CD14-positive monocyte (primary cell): ENCODE measurements around the gene MDFIC. TPM values are rescaled to one million over a fixed set of nuclear protein-coding genes. Genes with fewer than 3 reads are reported as not detected.

Source experiments
- DNase-seq, 3 donors: peaks; one replicate each; pipeline ENCODE4 v3.0.0-alpha.2; 2011 to 2022
- H2AFZ ChIP-seq: 2 replicates; pipeline ENCODE4 v1.6.0; 2012; ENCODE audit warnings: mild to moderate bottlenecking, low read depth, low read length, inconsistent platforms; ENCODE audit not compliant: insufficient read depth, poor library complexity, severe bottlenecking
- H3K27ac ChIP-seq, 2 donors: 1 replicate in 1 of 2; 2 replicates in 1 of 2; pipeline ENCODE4 v1.5.1; 2012 to 2013; ENCODE audit warnings: low read length in 2 of 2, control low read depth in 1 of 2, inconsistent platforms in 1 of 2, low read depth in 1 of 2, mild to moderate bottlenecking in 1 of 2
- H3K27me3 ChIP-seq, 2 donors: one replicate each; pipeline versions ENCODE4 v1.6.0 to v1.6.1; 2011 to 2013; ENCODE audit warnings: low read length in 2 of 2; ENCODE audit not compliant: control insufficient read depth in 2 of 2, insufficient read depth in 2 of 2
- H3K36me3 ChIP-seq, 2 donors: replicated peaks in 1 of 2; 1 replicate in 1 of 2; 2 replicates in 1 of 2; pipeline versions ENCODE4 v1.5.1 to v1.6.1; 2012 to 2013; ENCODE audit warnings: low read length in 2 of 2, control low read depth in 1 of 2, inconsistent platforms in 1 of 2, mild to moderate bottlenecking in 1 of 2; ENCODE audit not compliant: insufficient read depth in 2 of 2, control insufficient read depth in 1 of 2
- H3K4me1 ChIP-seq, 2 donors: 1 replicate in 1 of 2; 2 replicates in 1 of 2; pipeline versions ENCODE4 v1.5.1 to v1.6.1; 2012 to 2013; ENCODE audit warnings: low read length in 2 of 2, control low read depth in 1 of 2, inconsistent platforms in 1 of 2, mild to moderate bottlenecking in 1 of 2, moderate library complexity in 1 of 2; ENCODE audit not compliant: insufficient read depth in 2 of 2, control insufficient read depth in 1 of 2
- H3K4me2 ChIP-seq: replicated peaks from 2 replicates; pipeline ENCODE3; 2012; ENCODE audit warnings: low read length, moderate library complexity, mild to moderate bottlenecking; ENCODE audit not compliant: poor library complexity, severe bottlenecking; ENCODE audit errors: extremely low read depth
- H3K4me3 ChIP-seq, 3 experiments: fragments of 200-600 bp in 1 of 3; sonication (generic) in 1 of 3; replicated peaks in 1 of 3; 1 replicate in 2 of 3; 2 replicates in 1 of 3; pipeline ENCODE4 v1.5.1; 2011 to 2013; ENCODE audit warnings: low read length in 3 of 3, mild to moderate bottlenecking in 3 of 3, control low read depth in 2 of 3, low read depth in 2 of 3, inconsistent platforms in 1 of 3, moderate library complexity in 1 of 3
- H3K79me2 ChIP-seq: 2 replicates; pipeline ENCODE4 v1.6.0; 2012; ENCODE audit warnings: mild to moderate bottlenecking, control low read depth, inconsistent platforms, low read length, moderate library complexity; ENCODE audit not compliant: insufficient read depth
- H3K9ac ChIP-seq: 2 replicates; pipeline ENCODE4 v1.6.0; 2017; ENCODE audit warnings: low read length, mild to moderate bottlenecking; ENCODE audit not compliant: insufficient read depth, poor library complexity, severe bottlenecking
- H3K9me3 ChIP-seq, 2 donors: replicated peaks in 1 of 2; 1 replicate in 1 of 2; 2 replicates in 1 of 2; pipeline versions ENCODE4 v1.5.1 to v1.6.1; 2012 to 2013; ENCODE audit warnings: low read length in 2 of 2, control low read depth in 1 of 2; ENCODE audit not compliant: control insufficient read depth in 1 of 2, insufficient read depth in 1 of 2
- H4K20me1 ChIP-seq: 2 replicates; pipeline ENCODE4 v1.6.0; 2012; ENCODE audit warnings: mild to moderate bottlenecking, low read length, control low read depth, moderate library complexity; ENCODE audit not compliant: insufficient read depth
- H3K27ac Mint-ChIP-seq, 7 donors: one replicate each; pipeline ENCODE4 v1.8.0; 2020; ENCODE audit warnings: mild to moderate bottlenecking in 7 of 7, mixed read lengths in 7 of 7, moderate library complexity in 6 of 7, inconsistent platforms in 2 of 7
- H3K27me3 Mint-ChIP-seq, 3 donors: one replicate each; pipeline ENCODE4 v1.8.0; 2021 to 2022; ENCODE audit warnings: low read depth in 3 of 3, mild to moderate bottlenecking in 3 of 3, mixed read lengths in 3 of 3, moderate library complexity in 3 of 3, inconsistent platforms in 1 of 3
- H3K36me3 Mint-ChIP-seq, 2 donors: one replicate each; pipeline ENCODE4 v1.8.0; 2020; ENCODE audit warnings: mixed read lengths in 2 of 2, inconsistent platforms in 1 of 2, mild to moderate bottlenecking in 1 of 2
- H3K4me1 Mint-ChIP-seq: one replicate; pipeline ENCODE4 v1.8.0; 2020; ENCODE audit warnings: mild to moderate bottlenecking, mixed read lengths
- H3K4me3 Mint-ChIP-seq, 2 donors: one replicate each; pipeline ENCODE4 v1.8.0; 2020; ENCODE audit warnings: mild to moderate bottlenecking in 2 of 2, mixed read lengths in 2 of 2, moderate library complexity in 1 of 2
- H3K9me3 Mint-ChIP-seq, 7 donors: one replicate each; pipeline ENCODE4 v1.8.0; 2020 to 2022; ENCODE audit warnings: mixed read lengths in 7 of 7, mild to moderate bottlenecking in 6 of 7, moderate library complexity in 6 of 7, inconsistent platforms in 2 of 7
- CTCF ChIP-seq: fragments of 200-600 bp; IDR thresholded peaks from one replicate; pipeline ENCODE4 v1.8.0; 2022; ENCODE audit warnings: antibody characterized with exemption, mild to moderate bottlenecking
- WGBS: methylation state at CpG from one replicate; pipeline ENCODE4 v1.1.5; 2013; ENCODE audit warnings: missing lambda C conversion rate; ENCODE audit not compliant: insufficient coverage; 5-methylcytosine and 5-hydroxymethylcytosine counted together
- intact Hi-C, 2 donors: fragments of 100-400 bp; cut with micrococcal nuclease; formaldehyde crosslinking; loops; one replicate each; pipeline versions ENCODE4 v1.15.0 to v1.15.1; 2023
- polyA plus RNA-seq, 3 donors: library from polyadenylated mRNA; depleted of rRNA in 1 of 3; unstranded in 2 of 3; stranded (reverse) in 1 of 3; fragments of 300-500 nt in 2 of 3; fragments of >200 nt in 1 of 3; fragmentation: Illumina TruSeq in 2 of 3; gene quantifications; 1 replicate in 2 of 3; 2 replicates in 1 of 3; pipeline ENCODE4 v1.2.3, GENCODE V29; 2012 to 2021

The MDFIC gene
- polyA plus RNA-seq, 3 donors: 13.0 to 30.0 (median 19.9) TPM

DNA sequence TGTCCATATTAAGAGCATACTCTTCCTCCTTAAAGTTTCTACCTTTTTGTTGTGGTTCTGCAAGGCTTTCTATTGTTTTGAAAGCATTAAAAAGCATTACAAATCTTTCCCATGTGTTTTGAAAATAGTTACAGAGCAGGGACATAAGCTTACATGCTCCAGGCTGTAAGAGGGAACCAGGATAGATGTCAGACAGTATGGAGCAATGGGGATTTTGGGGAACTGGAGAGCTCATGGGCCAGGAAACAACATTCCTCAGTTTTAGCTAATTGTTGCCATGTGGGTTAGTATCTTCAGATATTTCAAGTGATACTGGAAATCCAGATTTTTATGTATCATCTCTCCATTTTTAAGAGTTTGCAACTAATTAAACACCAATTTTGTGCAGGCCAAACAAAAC is 3.5 kb downstream of the MDFIC start:
- H3K27me3 ChIP-seq: no peaks in the 10 kb centered on the region
- H3K4me3 ChIP-seq: no peak overlapping the region
- Mint-ChIP-seq H3K27me3 (peaks cover 0 to 1% (median 0%) of the 10 kb centered on the region in 3 donors), H3K9me3 (no peaks in the 10 kb centered on the region), H3K36me3 (peaks cover 0 to 3% of the 10 kb centered on the region in 2 donors), H3K4me1 (peaks cover 31% of the 10 kb centered on the region), H3K4me3 (no peak overlapping the region), H3K27ac (peak overlapping the region in 2 of 7 donors; percentile 27 to 44)
- peaks cover 80% of the 10 kb centered on the region for H3K79me2 ChIP-seq
- peaks cover 29 to 62% of the 10 kb centered on the region in 2 donors for H3K4me1 ChIP-seq
- H3K4me2 ChIP-seq: peak overlapping the region; percentile 29
- H3K9ac ChIP-seq: no peak overlapping the region
- H2AFZ ChIP-seq: no peak overlapping the region
- H3K27ac ChIP-seq: peak overlapping the region in 1 of 2 donors; percentile 12
- H3K9me3 ChIP-seq: no peaks in the 10 kb centered on the region
- intact Hi-C loops: loop anchor here in 1 of 2 donors (10.0 kb wide), 2 partner anchors 99 to 1289 kb away; partner anchors contain the start of gene TES
- H3K36me3 ChIP-seq: peaks cover 0 to 4% of the 10 kb centered on the region in 2 donors
- peak in 2 of 3 donors; percentile 27 to 30 for DNase-seq
- TF ChIP-seq CTCF: no peak
- no peaks in the 10 kb centered on the region for H4K20me1 ChIP-seq

DNA sequence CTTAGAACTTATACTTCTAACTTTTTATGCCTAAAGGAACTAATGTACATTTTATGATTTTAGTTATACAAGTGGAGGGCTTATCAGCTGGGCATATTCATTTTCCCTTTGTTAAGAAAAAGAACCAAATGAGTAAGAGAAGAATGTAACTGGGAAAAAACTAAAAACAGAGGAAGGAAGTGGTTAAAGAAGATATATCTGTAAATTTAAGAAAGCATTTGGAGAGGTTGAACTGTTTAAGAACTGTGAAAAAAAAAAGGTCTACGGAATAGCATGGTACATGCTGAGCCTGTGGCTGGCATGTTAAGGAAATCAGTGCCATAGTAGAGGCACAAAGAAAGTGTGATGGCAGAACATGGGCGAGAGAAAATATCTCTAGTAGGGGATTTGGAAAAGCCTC is 6.2 kb downstream of the MDFIC start:
- peaks cover 100% of the 10 kb centered on the region for H3K79me2 ChIP-seq
- peak overlapping the region in 1 of 3 experiments; percentile 4 for H3K4me3 ChIP-seq
- no peaks in the 10 kb centered on the region for H3K27me3 ChIP-seq
- H2AFZ ChIP-seq: no peak overlapping the region
- intact Hi-C loops: loop anchor here in 1 of 2 donors (10.0 kb wide), 2 partner anchors 97 to 1287 kb away; partner anchors contain the start of gene TES
- H3K4me1 ChIP-seq: peaks cover 54 to 88% of the 10 kb centered on the region in 2 donors
- no peak overlapping the region for H3K4me2 ChIP-seq
- peak overlapping the region in 1 of 7 donors; percentile 60 for H3K27ac Mint-ChIP-seq
- H3K4me1 Mint-ChIP-seq: peaks cover 29% of the 10 kb centered on the region
- no peak for TF ChIP-seq CTCF
- no peak overlapping the region for H3K4me3 Mint-ChIP-seq
- peaks cover 0 to 4% of the 10 kb centered on the region in 2 donors for H3K36me3 ChIP-seq
- WGBS: 90% methylated on average over 1 of the region's 2 CpGs
- peaks cover 0 to 2% (median 0%) of the 10 kb centered on the region in 3 donors for H3K27me3 Mint-ChIP-seq
- no peaks in the 10 kb centered on the region for H3K9me3 Mint-ChIP-seq
- no peak for DNase-seq
- peak overlapping the region in 1 of 2 donors; percentile 72 for H3K27ac ChIP-seq
- no peak overlapping the region for H3K9ac ChIP-seq
- no peaks in the 10 kb centered on the region for H4K20me1 ChIP-seq
- H3K36me3 Mint-ChIP-seq: peaks cover 0 to 3% of the 10 kb centered on the region in 2 donors
- H3K9me3 ChIP-seq: no peaks in the 10 kb centered on the region
